Panc1 (cell line): ENCODE results near the gene SMIM10L2A.

ENCODE experiments used
- CTCF ChIP-seq: fragments of 450-650 bp; IDR thresholded peaks from 2 replicates; pipeline ENCODE4 v1.5.1; 2017; ENCODE audit warnings: mild to moderate bottlenecking
- POLR2AphosphoS5 ChIP-seq: IDR thresholded peaks from 2 replicates; pipeline ENCODE4 v1.6.1; 2012; ENCODE audit warnings: mild to moderate bottlenecking, low read depth, low read length, moderate library complexity

- no peak for TF ChIP-seq CTCF
- no peak for TF ChIP-seq POLR2AphosphoS5
Measured at GRCh38 chrX:135382260-135382659, 39.5 kb upstream of the SMIM10L2A start.
